OCI-LY7 (cell line): ENCODE results near the gene NRAS. TPM values are rescaled to one million over a fixed set of nuclear protein-coding genes. Genes with fewer than 3 reads are reported as not detected.

Source experiments
- BruUV-seq: library from RNA; stranded (reverse); fragments of 400-500 nt; replicated peaks from 2 replicates; lab custom pipeline; 2021; lab: Mats Ljungman, UMichigan
- CTCF ChIA-PET: fragments of 300-600 bp; sonication (Branson Sonifier 250); formaldehyde crosslinking; loops from one replicate; lab custom pipeline; 2022; ENCODE audit warnings: antibody characterized with exemption; ENCODE audit not compliant: unreplicated experiment; lab: Charles Lee
- POLR2A ChIA-PET: fragments of 300-600 bp; sonication (Branson Sonifier 250); formaldehyde crosslinking; loops from one replicate; lab custom pipeline; 2022; ENCODE audit warnings: antibody characterized with exemption; lab: Charles Lee
- DNase-seq: peaks from one replicate; pipeline ENCODE4 v3.0.0-alpha.2; 2015; ENCODE audit warnings: low spot score
- H2AFZ ChIP-seq: fragments of 200-600 bp; sonication (generic), shearing (Covaris generic); 2 replicates; pipeline ENCODE4 v1.6.1; 2014; ENCODE audit warnings: mild to moderate bottlenecking, antibody characterized with exemption, low read length, moderate library complexity
- H3K27ac ChIP-seq: fragments of 200-600 bp; sonication (generic); 2 replicates; pipeline ENCODE4 v1.5.1; 2014; ENCODE audit warnings: mixed run types, low read depth, mild to moderate bottlenecking, moderate library complexity, low read length, inconsistent platforms; ENCODE audit not compliant: poor library complexity, severe bottlenecking
- H3K36me3 ChIP-seq: fragments of 200-600 bp; sonication (generic); 2 replicates; pipeline ENCODE4 v1.6.1; 2014; ENCODE audit warnings: mild to moderate bottlenecking, antibody characterized with exemption, low read length, moderate library complexity, mixed read lengths; ENCODE audit not compliant: insufficient read depth
- H3K4me1 ChIP-seq: fragments of 200-600 bp; sonication (generic); 2 replicates; pipeline ENCODE4 v1.5.1; 2014; ENCODE audit warnings: mild to moderate bottlenecking, low read length; ENCODE audit not compliant: insufficient read depth, poor library complexity, severe bottlenecking
- H3K4me2 ChIP-seq: fragments of 200-600 bp; sonication (generic); 2 replicates; pipeline ENCODE4 v1.6.1; 2014; ENCODE audit warnings: mild to moderate bottlenecking, low read length
- H3K4me3 ChIP-seq: fragments of 200-600 bp; sonication (generic); 2 replicates; pipeline ENCODE4 v1.5.1; 2014; ENCODE audit warnings: mild to moderate bottlenecking, low read depth, low read length; ENCODE audit not compliant: poor library complexity, severe bottlenecking
- H3K79me2 ChIP-seq: fragments of 200-600 bp; sonication (generic); 2 replicates; pipeline ENCODE4 v1.6.1; 2016; ENCODE audit warnings: low read depth, mild to moderate bottlenecking, low read length, moderate library complexity, mixed read lengths; ENCODE audit not compliant: insufficient read depth
- H3K9me2 ChIP-seq: fragments of 200-600 bp; sonication (generic); 2 replicates; pipeline ENCODE4 v1.6.1; 2016; ENCODE audit warnings: mild to moderate bottlenecking, low read length, mixed read lengths; ENCODE audit not compliant: insufficient read depth
- H3K9me3 ChIP-seq: fragments of 200-600 bp; sonication (generic); 2 replicates; pipeline ENCODE4 v1.6.1; 2014; ENCODE audit warnings: mild to moderate bottlenecking, mixed run types, low read length, mixed read lengths
- H4K20me1 ChIP-seq: fragments of 200-600 bp; sonication (generic); 2 replicates; pipeline ENCODE4 v1.6.1; 2014; ENCODE audit warnings: mild to moderate bottlenecking, antibody characterized with exemption, low read length, moderate library complexity, mixed read lengths; ENCODE audit not compliant: insufficient read depth
- CTCF ChIP-seq: fragments of 200-600 bp; sonication (generic); conservative IDR thresholded peaks from 2 replicates; pipeline ENCODE4 v1.5.1; 2014; ENCODE audit warnings: mild to moderate bottlenecking, antibody characterized with exemption, low read length, moderate library complexity, mixed read lengths
- EZH2phosphoT487 ChIP-seq: fragments of 200-600 bp; sonication (generic); IDR thresholded peaks from 2 replicates; pipeline ENCODE4 v1.6.1; 2018; ENCODE audit warnings: low read depth, borderline replicate concordance, mild to moderate bottlenecking, mixed run types, antibody characterized with exemption, low read length, moderate library complexity, mixed read lengths
- intact Hi-C: fragments of 100-400 bp; cut with micrococcal nuclease; formaldehyde crosslinking; loops from one replicate; pipeline ENCODE4 v1.10.0; 2022; ENCODE audit not compliant: unreplicated experiment
- total RNA-seq, 2 experiments: library from RNA; depleted of rRNA in 1 of 2; stranded (reverse); fragments of >200 nt in 1 of 2; shearing (Covaris generic) in 1 of 2; gene quantifications; 2 replicates each; pipeline ENCODE4 v1.2.3, GENCODE V29; 2014 to 2022

The NRAS gene
- total RNA-seq, 2 experiments from 2014 or later, result 32.6 to 43.5 TPM

GRCh38 chr1:114750780-114751179 is 34.2 kb upstream of the NRAS start:
- H3K36me3 ChIP-seq, result peaks cover 97% of the 10 kb centered on the region
- TF ChIP-seq CTCF (no peak), EZH2phosphoT487 (no peak)

DNA sequence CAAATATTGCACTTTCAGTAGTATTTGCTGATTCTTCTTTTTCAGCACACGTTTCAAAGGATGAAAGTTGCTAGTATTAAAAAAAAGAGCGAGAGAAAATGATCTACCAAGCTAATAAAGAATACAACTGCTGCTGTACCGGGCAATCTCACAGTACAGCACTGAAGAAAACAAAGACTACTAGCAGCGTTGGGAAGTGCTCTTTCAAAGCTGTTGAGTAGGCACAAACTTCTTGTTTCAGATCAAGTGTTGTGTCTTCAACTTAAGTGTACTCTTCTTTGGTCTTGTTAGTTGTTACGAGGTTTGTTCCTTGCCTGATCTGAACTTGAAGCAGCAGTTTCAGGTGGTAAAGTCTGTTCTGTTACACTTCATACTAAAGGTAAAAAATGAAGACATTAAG is 33.3 kb upstream of the NRAS start:
- CTCF ChIA-PET, result no interaction called here
- POLR2A ChIA-PET, result interaction anchor here (0.6 to 0.7 kb wide), 2 partner anchors 238 to 302 kb away, joined by 3 read pairs; no protein-coding TSS in a partner anchor
- H3K27ac ChIP-seq, result no peak overlapping the region
- peaks cover 100% of the 10 kb centered on the region for H3K79me2 ChIP-seq
- no peaks in the 10 kb centered on the region for H3K9me2 ChIP-seq
- TF ChIP-seq CTCF (no peak), EZH2phosphoT487 (no peak)
- peaks cover 97% of the 10 kb centered on the region for H3K36me3 ChIP-seq
- intact Hi-C loops, result loop anchor here (5.0 to 10.0 kb wide), 4 partner anchors 33 to 805 kb away; partner anchors contain the start of gene NRAS
- no peak overlapping the region for H2AFZ ChIP-seq
- H4K20me1 ChIP-seq, result peaks cover 72% of the 10 kb centered on the region
- no peak overlapping the region for H3K4me2 ChIP-seq
- no peaks in the 10 kb centered on the region for H3K9me3 ChIP-seq
- H3K4me1 ChIP-seq, result peaks cover 30% of the 10 kb centered on the region
- H3K4me3 ChIP-seq, result no peak overlapping the region
- BruUV-seq, result no TSS peak
- DNase-seq, result no peak

More at GRCh38 chr1:114750780-114751179, 34.2 kb upstream of the NRAS start:
- Histone ChIP-seq H3K27ac (no peak overlapping the region), H3K4me2 (no peak overlapping the region), H3K9me3 (no peaks in the 10 kb centered on the region), H3K9me2 (no peaks in the 10 kb centered on the region), H3K79me2 (peaks cover 100% of the 10 kb centered on the region), H4K20me1 (peaks cover 77% of the 10 kb centered on the region), H3K4me1 (peaks cover 39% of the 10 kb centered on the region), H2AFZ (no peak overlapping the region), H3K4me3 (no peak overlapping the region)
- BruUV-seq, result no TSS peak
- CTCF ChIA-PET, result no interaction called here
- DNase-seq, result no peak
- POLR2A ChIA-PET, result interaction anchor here (0.7 to 1.2 kb wide), 2 partner anchors 13 to 31 kb away, joined by 3 read pairs; no protein-coding TSS in a partner anchor
- intact Hi-C loops, result loop anchor here (5.0 to 10.0 kb wide), 4 partner anchors 33 to 806 kb away; partner anchors contain the start of gene NRAS

DNA sequence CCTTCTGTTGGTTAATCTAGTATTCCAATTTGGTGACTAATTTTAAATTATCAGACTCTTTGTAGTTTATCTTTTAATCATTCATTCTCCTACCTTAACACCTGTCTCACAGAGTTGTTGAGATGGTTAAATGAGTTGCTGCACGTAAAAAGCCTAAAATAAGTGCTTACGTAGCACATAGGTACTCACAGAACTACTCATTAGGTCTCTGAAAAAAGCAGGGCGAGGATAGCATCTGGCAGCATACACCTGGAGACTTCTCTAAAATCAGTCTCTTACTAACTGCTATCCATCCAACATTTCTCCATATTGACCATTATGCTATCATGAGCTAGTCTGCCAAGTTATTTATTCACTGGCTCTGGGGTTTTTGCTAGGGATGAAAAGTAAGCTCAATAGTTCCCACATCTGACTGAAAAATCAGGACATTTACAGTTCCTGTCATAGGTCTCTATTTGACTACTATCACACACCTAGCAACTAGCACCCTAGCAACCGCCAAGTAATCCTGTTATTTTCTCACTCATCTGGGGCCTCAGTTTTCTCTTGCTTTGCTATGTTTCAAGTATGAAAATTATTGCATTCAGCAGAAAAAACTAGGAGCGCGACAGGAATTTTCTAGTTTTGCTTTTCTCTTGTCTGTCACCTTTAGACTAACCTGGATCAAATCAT is 30.0 kb upstream of the NRAS start:
- intact Hi-C loops, result no loop called here
- no peaks in the 10 kb centered on the region for H3K4me1 ChIP-seq
- no peak overlapping the region for H3K4me3 ChIP-seq
- BruUV-seq, result no TSS peak
- peaks cover 100% of the 10 kb centered on the region for H3K36me3 ChIP-seq
- DNase-seq, result no peak
- H3K9me3 ChIP-seq, result no peaks in the 10 kb centered on the region
- TF ChIP-seq EZH2phosphoT487, result no peak
- TF ChIP-seq CTCF, result no peak
- peaks cover 56% of the 10 kb centered on the region for H4K20me1 ChIP-seq
- H3K27ac ChIP-seq, result no peak overlapping the region
- H3K9me2 ChIP-seq, result no peaks in the 10 kb centered on the region
- no peak overlapping the region for H3K4me2 ChIP-seq
- POLR2A ChIA-PET, result interaction anchor here (0.5 to 1.4 kb wide), 3 partner anchors 9 to 1239 kb away, joined by 3 to 5 read pairs (median 3); no protein-coding TSS in a partner anchor
- H3K79me2 ChIP-seq, result peaks cover 100% of the 10 kb centered on the region
- CTCF ChIA-PET, result interaction anchor here (0.6 kb wide), 1 partner anchor 9 kb away, joined by 3 read pairs; no protein-coding TSS in a partner anchor
- no peak overlapping the region for H2AFZ ChIP-seq
